ENCODE measurements around the gene CCDC70.

Gene CCDC70

GRCh38 chr13:51831519-51831918 lies 30.2 kb upstream of the CCDC70 start:
- no peak for DNase-seq

- peak; percentile 39 for DNase-seq
Measured at GRCh38 chr13:51832471-51833152, 29.2 kb upstream of the CCDC70 start.

- DNase-seq, result no peak
Measured at GRCh38 chr13:51833980-51834379, 27.8 kb upstream of the CCDC70 start.

- DNase-seq, result peak; percentile 98
Measured at GRCh38 chr13:51834581-51835171, 27.1 kb upstream of the CCDC70 start.

GRCh38 chr13:51837016-51837415 lies 24.8 kb upstream of the CCDC70 start:
- no peak for DNase-seq

- no peak for DNase-seq
Measured at GRCh38 chr13:51838240-51838846, 23.4 kb upstream of the CCDC70 start.

GRCh38 chr13:51839711-51840540 lies 21.8 kb upstream of the CCDC70 start:
- DNase-seq, result no peak

- DNase-seq, result no peak
Measured at GRCh38 chr13:51840917-51841316, 20.9 kb upstream of the CCDC70 start.

GRCh38 chr13:51841732-51842131 lies 20.0 kb upstream of the CCDC70 start:
- DNase-seq, result no peak

- DNase-seq, result no peak
Measured at GRCh38 chr13:51843529-51843928, 18.2 kb upstream of the CCDC70 start.

- peak; percentile 56 for DNase-seq
Measured at GRCh38 chr13:51844862-51845573, 16.8 kb upstream of the CCDC70 start, which contains the start of gene TMEM272. TMEM272 (minus strand) TSS chr13:51845177; CDS start chr13:51838530, 6,647 bp downstream.

- DNase-seq, result no peak
Measured at GRCh38 chr13:51845574-51846318, 16.0 kb upstream of the CCDC70 start.

- no peak for DNase-seq
Measured at GRCh38 chr13:51846756-51847155, 15.0 kb upstream of the CCDC70 start.

GRCh38 chr13:51848674-51849073 lies 13.1 kb upstream of the CCDC70 start:
- DNase-seq, result no peak

- no peak for DNase-seq
Measured at GRCh38 chr13:51849145-51850101, 12.3 kb upstream of the CCDC70 start.

GRCh38 chr13:51856027-51856736 lies 5.6 kb upstream of the CCDC70 start:
- no peak for DNase-seq

GRCh38 chr13:51856998-51857397 lies 4.8 kb upstream of the CCDC70 start:
- DNase-seq, result no peak

GRCh38 chr13:51858433-51859247 lies 3.1 kb upstream of the CCDC70 start:
- no peak for DNase-seq

- DNase-seq, result no peak
Measured at GRCh38 chr13:51862957-51863356, 1.2 kb downstream of the CCDC70 start.

All from NCI-H2171 treated with DMSO at 0.1 percent for 48 hours (cell line).